NCI-H187 (cell line): ENCODE measurements around the gene SBF2.
"Not testable (repeated sequence)": the region's sequence is repeated elsewhere in the genome, so short reads cannot be mapped to it uniquely, and the experiment has no call there.

Experiments used
- DNase-seq, 2 experiments: peaks; one replicate each; lab custom pipeline; 2025; lab: John Stamatoyannopoulos, UW

The SBF2 gene

GRCh38 chr11:10116588-10116987, 177.4 kb downstream of the SBF2 start:
- DNase-seq, result no peak

GRCh38 chr11:10114593-10115404, 179.2 kb downstream of the SBF2 start:
- DNase-seq, result no peak

GRCh38 chr11:10113852-10114251, 180.2 kb downstream of the SBF2 start:
- DNase-seq, result no peak

- no peak for DNase-seq
Measured at GRCh38 chr11:10109806-10110205, 184.2 kb downstream of the SBF2 start.

GRCh38 chr11:10108915-10109680, 184.9 kb downstream of the SBF2 start:
- DNase-seq, result peak; percentile 22 to 45

- no peak for DNase-seq
Measured at GRCh38 chr11:10107497-10107896, 186.5 kb downstream of the SBF2 start.

GRCh38 chr11:10097615-10098014, 196.4 kb downstream of the SBF2 start:
- DNase-seq, result no peak

- no peak for DNase-seq
Measured at GRCh38 chr11:10096987-10097386, 197.0 kb downstream of the SBF2 start.

- DNase-seq, result no peak
Measured at GRCh38 chr11:10095412-10096208, 198.4 kb downstream of the SBF2 start.

- DNase-seq, result no peak
Measured at GRCh38 chr11:10092426-10092825, 201.6 kb downstream of the SBF2 start.

GRCh38 chr11:10091314-10092045, 202.5 kb downstream of the SBF2 start:
- no peak for DNase-seq

GRCh38 chr11:10087923-10088225, 206.1 kb downstream of the SBF2 start:
- not testable (repeated sequence) for DNase-seq

- DNase-seq, result no peak
Measured at GRCh38 chr11:10087186-10087922, 206.7 kb downstream of the SBF2 start.

GRCh38 chr11:10080138-10080537, 213.9 kb downstream of the SBF2 start:
- DNase-seq, result no peak

- no peak for DNase-seq
Measured at GRCh38 chr11:10076458-10077141, 217.4 kb downstream of the SBF2 start.

- no peak for DNase-seq
Measured at GRCh38 chr11:10075141-10075540, 218.9 kb downstream of the SBF2 start.

- DNase-seq, result no peak
Measured at GRCh38 chr11:10072841-10073240, 221.2 kb downstream of the SBF2 start.

GRCh38 chr11:10072142-10072541, 221.9 kb downstream of the SBF2 start:
- DNase-seq, result no peak

GRCh38 chr11:10067629-10068300, 226.3 kb downstream of the SBF2 start:
- DNase-seq, result no peak

- no peak for DNase-seq
Measured at GRCh38 chr11:10066441-10066840, 227.6 kb downstream of the SBF2 start.
